OCI-LY3 (cell line): Measurements from ENCODE around the gene RIPPLY1.

Source experiments
- CTCF ChIP-seq: fragments of 200-600, 300-600 bp; sonication (generic); IDR thresholded peaks from 2 replicates; pipeline ENCODE4 v1.5.1; 2014; ENCODE audit warnings: antibody characterized with exemption, low read length, low read depth
- EZH2phosphoT487 ChIP-seq: fragments of 200-600 bp; shearing (Covaris generic); IDR thresholded peaks from 2 replicates; pipeline ENCODE4 v1.6.1; 2018; ENCODE audit warnings: antibody characterized with exemption, mixed run types, low read depth

DNA sequence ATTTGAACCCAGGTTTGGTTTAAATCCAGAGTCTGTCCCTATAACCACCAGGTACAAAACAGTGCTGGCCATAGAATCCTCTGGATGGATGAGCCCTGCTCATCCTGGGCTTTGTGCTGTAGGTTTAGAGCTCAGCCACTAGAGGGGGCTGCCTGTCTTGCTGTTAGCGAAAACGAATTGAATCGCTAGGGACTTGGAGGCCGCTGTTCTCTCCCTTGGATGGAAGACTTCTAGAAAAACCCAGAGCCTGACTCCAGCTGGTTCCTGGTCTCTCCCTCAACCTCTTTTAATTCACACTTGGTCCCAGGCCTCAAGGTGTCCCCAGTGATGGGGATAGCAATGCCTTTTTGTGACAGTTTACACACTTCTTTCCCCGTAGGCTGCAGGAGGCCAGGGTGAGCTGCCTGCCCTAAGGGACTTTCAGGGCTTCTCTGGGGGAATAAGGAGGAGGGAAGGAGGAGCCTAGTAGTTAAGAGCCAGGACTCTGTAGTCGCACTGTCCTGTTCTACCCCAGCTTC is 8.7 kb downstream of the RIPPLY1 start:
- TF ChIP-seq CTCF, result peak; percentile 73
- no peak for TF ChIP-seq EZH2phosphoT487
